ENCODE data around the gene NDUFB5.
"Not testable (repeated sequence)": the region's sequence is repeated elsewhere in the genome, so short reads cannot be mapped to it uniquely, and the experiment has no call there.

NDUFB5 gene

DNA sequence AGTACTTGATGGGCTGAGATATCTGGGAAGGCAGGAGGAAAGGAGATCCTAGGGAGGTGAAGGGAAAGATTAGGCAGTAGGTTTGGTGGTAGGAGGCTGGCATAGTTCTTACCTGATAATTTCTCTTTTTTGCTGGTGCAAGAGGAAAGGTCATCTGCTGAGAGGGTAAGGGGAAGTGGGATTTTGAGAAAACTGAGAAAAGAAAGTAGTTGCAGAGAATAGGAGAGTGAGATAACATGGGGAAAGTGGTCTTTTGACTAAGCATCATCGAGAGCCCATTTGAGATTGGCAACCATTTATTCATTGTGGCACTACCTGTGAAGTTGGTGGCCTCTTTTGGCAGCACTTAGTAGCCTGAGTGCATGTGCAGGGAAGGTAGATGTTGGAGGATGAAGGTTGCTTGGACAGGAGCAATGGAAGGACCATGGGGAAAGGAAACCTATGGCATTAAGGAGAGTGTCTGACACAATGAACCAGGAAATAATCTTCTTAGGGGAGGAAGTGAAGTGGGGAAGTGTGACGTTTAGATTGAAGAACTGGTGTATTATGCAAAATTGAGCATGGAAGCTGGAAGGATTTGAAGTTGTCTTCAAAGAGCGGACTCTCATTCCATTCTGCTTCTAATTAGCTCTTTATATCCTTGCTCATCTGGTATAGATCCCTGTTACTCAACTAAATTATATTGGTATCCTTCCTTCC lies 26.3 kb downstream of the NDUFB5 start:
- no peak for DNase-seq (ENCODE audit: low spot score)

GRCh38 chr3:179640469-179640868 lies 35.9 kb downstream of the NDUFB5 start:
- DNase-seq (ENCODE audit: low spot score): no peak

DNA sequence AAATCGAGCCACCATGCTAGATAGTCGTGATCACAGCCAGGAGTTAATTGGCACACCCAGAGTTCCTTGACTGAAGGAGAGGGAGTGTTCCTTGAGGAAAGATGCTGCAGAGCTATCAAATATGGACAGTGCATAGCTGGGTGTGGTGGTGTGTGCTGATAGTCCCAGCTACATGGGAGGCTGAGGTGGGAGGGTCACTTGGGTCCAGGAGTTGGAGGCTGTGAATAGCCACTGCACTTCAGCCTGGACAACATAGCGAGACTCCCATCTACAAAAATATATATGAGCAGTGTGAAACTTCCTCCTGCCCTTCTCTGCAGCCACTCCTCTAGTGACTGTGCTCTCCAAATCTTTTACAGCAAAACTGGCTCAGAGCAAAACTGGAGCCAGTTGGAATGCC lies 38.3 kb downstream of the NDUFB5 start:
- no peak for DNase-seq (ENCODE audit: low spot score)

DNA sequence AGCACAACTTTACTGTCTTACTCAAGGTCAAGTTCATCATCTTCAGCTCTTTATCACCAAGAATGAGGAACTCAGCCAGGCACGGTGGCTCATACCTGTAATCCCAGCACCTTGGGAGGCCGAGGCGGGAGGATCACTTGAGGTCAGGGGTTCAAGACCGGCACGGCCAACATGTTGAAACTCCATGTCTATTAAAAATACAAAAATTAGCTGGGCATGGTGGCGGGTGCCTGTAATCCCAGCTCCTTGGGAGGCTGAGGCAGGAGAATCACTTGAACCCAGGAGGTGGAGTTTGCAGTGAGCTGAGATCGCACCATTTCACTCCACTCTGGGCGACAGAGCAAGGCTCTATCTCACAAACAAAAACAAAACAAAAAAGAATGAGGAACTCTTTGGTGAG lies 39.2 kb downstream of the NDUFB5 start:
- not testable (repeated sequence) for DNase-seq (ENCODE audit: low spot score)

GRCh38 chr3:179646177-179646576 lies 41.6 kb downstream of the NDUFB5 start:
- no peak for DNase-seq (ENCODE audit: low spot score)

GRCh38 chr3:179651687-179652446 lies 47.3 kb downstream of the NDUFB5 start:
- DNase-seq (ENCODE audit: low spot score): no peak

DNA sequence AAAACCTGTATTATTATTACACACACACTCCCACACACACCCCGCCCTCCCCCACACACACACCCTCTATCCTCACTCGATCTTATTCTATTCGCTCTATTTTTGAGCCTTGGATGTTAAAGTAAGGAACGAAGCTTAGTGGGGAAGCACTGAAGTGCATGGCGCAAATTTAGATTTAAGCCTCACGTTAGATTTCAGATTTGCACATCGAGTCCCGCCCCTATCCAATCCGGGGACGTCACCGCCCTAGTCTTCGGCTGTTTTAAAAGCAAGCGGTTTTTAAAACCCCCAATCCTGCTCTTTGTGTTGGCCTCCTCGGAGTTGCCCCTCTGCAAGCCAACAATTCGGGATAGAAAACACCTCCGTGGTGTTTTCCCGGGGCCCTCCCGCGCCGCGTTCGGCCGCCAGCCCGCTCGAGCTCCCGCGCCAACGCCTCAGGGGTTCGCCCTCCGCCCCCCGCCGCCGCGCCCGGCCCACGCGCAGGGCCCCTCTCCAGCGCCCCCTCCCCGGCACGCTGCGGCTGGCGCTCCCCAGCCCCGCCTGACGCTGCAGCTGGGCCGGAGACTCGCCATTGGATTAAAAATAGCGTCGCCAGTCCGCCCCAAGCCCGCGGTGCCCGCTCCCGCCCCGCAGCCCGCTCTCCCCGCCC lies 48.0 kb downstream of the NDUFB5 start, which contains the start of gene USP13:
TSS of gene USP13 (plus strand) at position 594 of the 649 bp plus-strand sequence. CDS start 186 bp downstream, outside the sequence.
- DNase-seq (ENCODE audit: low spot score): peak; percentile 66

GRCh38 chr3:179653096-179653797 lies 48.7 kb downstream of the NDUFB5 start:
- peak; percentile 60 for DNase-seq (ENCODE audit: low spot score)

DNA sequence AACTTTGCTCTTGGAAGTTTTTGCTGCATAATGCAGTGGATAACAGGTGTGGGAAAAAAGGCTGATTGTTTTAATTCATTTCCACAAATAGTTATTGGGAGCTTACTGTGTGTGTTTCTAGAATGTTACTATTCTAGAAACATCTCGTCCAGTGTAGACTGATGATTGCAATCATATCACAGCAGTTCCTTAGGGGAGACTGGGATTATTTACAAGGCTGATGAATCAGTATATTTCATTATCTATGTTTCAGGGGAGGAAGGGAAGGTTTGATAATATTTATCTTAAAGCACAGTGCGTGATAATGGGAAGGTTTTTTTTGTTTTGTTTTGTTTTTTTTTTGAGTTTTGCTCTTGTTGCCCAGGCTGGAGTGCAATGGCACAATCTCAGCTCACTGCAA lies 50.6 kb downstream of the NDUFB5 start:
- DNase-seq (ENCODE audit: low spot score): no peak

- no peak for DNase-seq (ENCODE audit: low spot score)
These were observed 54.0 kb downstream of the NDUFB5 start for GRCh38 chr3:179658606-179659005.

- DNase-seq (ENCODE audit: low spot score): no peak
These were observed 56.3 kb downstream of the NDUFB5 start for GRCh38 chr3:179660872-179661271.

GRCh38 chr3:179661777-179662176 lies 57.2 kb downstream of the NDUFB5 start:
- no peak for DNase-seq (ENCODE audit: low spot score)

DNA sequence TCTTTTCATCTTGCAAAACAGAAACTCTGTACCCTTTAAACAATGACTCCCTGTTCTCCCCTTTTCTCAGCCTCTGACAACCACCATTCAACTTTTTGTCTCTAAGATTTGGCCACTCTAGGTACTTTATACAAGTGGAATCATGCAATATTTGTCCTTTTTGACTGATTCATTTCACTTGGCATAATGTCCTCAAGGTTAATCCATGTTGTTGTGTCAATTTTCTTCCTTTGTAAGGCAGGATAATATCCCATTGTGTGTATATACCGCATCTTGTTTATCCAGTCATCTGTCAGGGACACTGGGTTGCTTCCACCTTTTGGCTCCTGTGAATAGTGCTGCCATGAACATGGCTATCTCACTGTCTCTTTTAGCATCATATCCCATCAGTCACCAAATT lies 58.5 kb downstream of the NDUFB5 start:
- no peak for DNase-seq (ENCODE audit: low spot score)

DNA sequence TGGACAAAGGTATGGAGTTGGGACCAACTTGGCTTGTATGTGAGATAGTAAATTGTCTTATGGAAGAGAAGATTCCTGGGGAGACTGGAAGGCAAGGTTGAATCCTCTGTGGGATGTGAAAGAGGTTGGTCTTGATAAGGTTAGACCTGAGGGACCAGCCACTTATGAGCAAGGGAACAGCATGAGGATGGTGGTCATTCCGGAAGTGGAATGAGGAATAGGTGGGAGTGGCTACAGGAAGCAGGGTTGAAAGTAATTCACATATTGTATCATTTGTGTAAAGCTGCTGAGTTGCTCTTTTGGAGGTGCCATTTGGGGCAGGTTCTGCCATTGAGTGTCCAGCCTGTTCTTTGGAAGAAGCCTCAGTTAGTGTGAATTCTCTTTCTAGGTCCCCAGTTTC lies 61.4 kb downstream of the NDUFB5 start:
- no peak for DNase-seq (ENCODE audit: low spot score)

DNA sequence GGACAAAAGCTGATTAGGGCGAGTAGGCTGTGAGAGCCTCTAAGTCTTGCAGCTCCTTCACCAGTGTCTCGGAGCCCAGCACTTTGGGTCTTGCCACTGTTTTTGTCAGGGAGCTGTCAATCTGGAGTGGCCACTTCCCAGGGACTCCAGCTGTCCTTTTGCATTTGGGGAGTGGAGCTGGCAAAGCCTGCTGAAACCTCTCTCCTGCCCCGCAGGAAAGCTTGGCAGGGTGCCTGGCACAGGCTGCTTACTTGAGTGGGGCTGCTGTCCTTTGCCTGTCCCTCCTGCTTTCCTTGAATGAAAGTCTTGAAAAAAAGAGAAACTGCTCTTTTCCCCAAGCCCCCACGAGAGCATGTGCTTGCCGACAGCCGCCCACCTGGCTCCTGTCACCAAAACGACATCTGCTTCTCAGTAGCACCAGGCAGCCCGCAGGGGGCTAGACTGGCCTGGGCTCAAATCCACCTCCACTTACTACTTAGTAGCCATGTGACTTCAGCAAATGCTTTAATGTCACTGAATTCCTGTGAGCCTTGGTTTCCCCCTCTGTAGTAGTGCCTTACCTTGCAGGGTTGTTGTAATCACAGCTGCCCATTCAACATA lies 61.9 kb downstream of the NDUFB5 start:
- no peak for DNase-seq (ENCODE audit: low spot score)

- DNase-seq (ENCODE audit: low spot score): no peak
These were observed 63.8 kb downstream of the NDUFB5 start for GRCh38 chr3:179668429-179668828.

DNA sequence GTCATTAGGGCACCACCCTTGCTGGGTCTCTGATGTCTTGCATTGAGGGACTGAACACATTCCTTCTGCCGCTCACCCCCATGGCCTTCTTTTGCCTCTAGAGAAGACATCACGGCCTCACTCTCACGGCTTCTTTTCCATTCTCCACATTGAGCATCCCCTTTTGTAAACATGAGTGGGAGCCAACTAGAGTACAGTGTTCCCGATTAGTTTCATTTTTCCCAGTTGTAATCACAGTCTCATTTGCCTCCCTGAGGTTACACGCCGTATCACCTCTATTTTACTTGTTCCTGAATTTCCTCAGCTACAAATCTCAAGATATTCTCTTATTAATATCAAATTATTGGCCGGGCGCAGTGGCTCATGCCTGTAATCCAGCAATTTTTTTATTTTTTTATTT lies 65.7 kb downstream of the NDUFB5 start:
- no peak for DNase-seq (ENCODE audit: low spot score)

GRCh38 chr3:179671309-179671708 lies 66.7 kb downstream of the NDUFB5 start:
- no peak for DNase-seq (ENCODE audit: low spot score)

DNA sequence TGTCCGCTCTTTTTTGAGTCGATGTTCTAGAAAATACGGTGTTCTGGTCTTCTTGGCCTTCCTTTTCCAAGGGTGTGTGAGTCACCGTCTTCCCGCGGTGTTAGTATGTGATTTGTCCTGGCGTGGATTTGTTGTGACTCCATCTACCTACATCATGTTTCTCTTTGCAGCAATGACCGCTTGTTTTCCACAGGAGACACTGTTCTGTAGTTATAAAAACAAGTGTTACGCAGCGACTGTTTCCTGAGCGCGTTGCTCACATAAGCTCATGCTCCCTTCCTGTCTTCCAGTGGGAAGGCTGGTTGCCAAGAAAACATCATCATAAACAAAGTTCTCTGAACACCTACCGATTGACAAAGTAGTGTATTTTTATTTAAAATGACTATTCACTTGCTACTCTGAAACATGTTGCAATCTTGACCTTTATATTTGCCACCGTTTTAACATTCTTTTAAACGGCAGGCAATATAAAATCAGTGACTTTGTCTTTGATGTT lies 67.2 kb downstream of the NDUFB5 start:
- DNase-seq (ENCODE audit: low spot score): no peak

DNA sequence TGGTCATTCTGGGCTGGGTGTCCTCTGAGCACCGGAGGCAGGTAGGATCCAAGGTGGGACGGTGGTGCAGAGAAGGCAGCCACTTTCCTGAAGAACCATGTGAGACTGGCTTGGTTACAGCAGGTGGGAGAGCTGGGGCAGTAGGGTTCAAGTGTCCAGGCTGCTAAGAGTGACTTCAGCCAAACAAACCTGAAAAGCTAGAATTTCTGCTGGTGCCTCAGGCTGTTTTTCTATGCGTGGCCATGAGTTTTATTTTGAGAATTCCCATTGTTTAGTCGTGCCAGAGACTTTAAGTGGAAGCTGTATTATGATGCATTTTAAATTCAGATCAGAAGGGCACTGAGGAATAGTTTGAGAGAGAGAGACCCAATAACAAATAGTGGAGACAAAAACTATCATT lies 68.3 kb downstream of the NDUFB5 start:
- no peak for DNase-seq (ENCODE audit: low spot score)

GRCh38 chr3:179673523-179673922 lies 68.9 kb downstream of the NDUFB5 start:
- DNase-seq (ENCODE audit: low spot score): no peak

GRCh38 chr3:179676081-179676480 lies 71.5 kb downstream of the NDUFB5 start:
- DNase-seq (ENCODE audit: low spot score): no peak
